H1 (cell line): ENCODE measurements around the gene KRT75. TPM values are rescaled to one million over a fixed set of nuclear protein-coding genes. Genes with fewer than 3 reads are reported as not detected.

Experiments used
- CTCF ChIA-PET: fragments of 300-600 bp; sonication (Branson Sonifier 250); formaldehyde crosslinking; loops from one replicate; lab custom pipeline; 2021; ENCODE audit not compliant: partially characterized antibody; lab: Charles Lee
- POLR2A ChIA-PET: fragments of 300-600 bp; sonication (Branson Sonifier 250); formaldehyde crosslinking; loops from one replicate; lab custom pipeline; 2021; ENCODE audit warnings: inconsistent platforms; ENCODE audit not compliant: partially characterized antibody; lab: Charles Lee
- DNase-seq, 2 experiments: peaks; one replicate each; pipeline versions ENCODE4 v3.0.0 to v3.0.0-alpha.2; 2010 to 2022; ENCODE audit warnings: low spot score in 2 of 2, low read depth in 1 of 2, mixed read lengths in 1 of 2
- FAIRE-seq: peaks from 2 replicates; lab custom pipeline; 2011; peaks lifted over from hg19 to GRCh38; lab: Jason Lieb, UNC
- H2AFZ ChIP-seq: 2 replicates; pipeline ENCODE4 v1.8.1; 2012; ENCODE audit warnings: low read length, inconsistent platforms
- H2AK5ac ChIP-seq: 2 replicates; pipeline ENCODE4 v1.6.1; 2013; ENCODE audit warnings: low read depth, low read length
- H2BK120ac ChIP-seq: replicated peaks from 2 replicates; pipeline ENCODE3; 2013; ENCODE audit warnings: low read depth, low read length, inconsistent platforms
- H2BK12ac ChIP-seq: 2 replicates; pipeline ENCODE4 v1.6.1; 2013; ENCODE audit warnings: low read depth, low read length
- H2BK15ac ChIP-seq: 2 replicates; pipeline ENCODE4 v1.6.1; 2013; ENCODE audit warnings: low read length
- H2BK20ac ChIP-seq: 2 replicates; pipeline ENCODE4 v1.6.1; 2013; ENCODE audit warnings: low read length
- H2BK5ac ChIP-seq: 2 replicates; pipeline ENCODE4 v1.6.1; 2013; ENCODE audit warnings: low read depth, low read length
- H3K14ac ChIP-seq: 2 replicates; pipeline ENCODE4 v1.6.1; 2013; ENCODE audit warnings: inconsistent platforms; ENCODE audit not compliant: insufficient read length
- H3K18ac ChIP-seq: 2 replicates; pipeline ENCODE4 v1.6.1; 2013; ENCODE audit warnings: low read length; ENCODE audit errors: extremely low read depth
- H3K23ac ChIP-seq: 2 replicates; pipeline ENCODE4 v1.6.1; 2013; ENCODE audit warnings: inconsistent platforms; ENCODE audit not compliant: insufficient read length
- H3K23me2 ChIP-seq: 2 replicates; pipeline ENCODE4 v1.6.1; 2013; ENCODE audit warnings: low read depth, low read length
- H3K27ac ChIP-seq: 2 replicates; pipeline ENCODE4 v1.6.1; 2011; ENCODE audit warnings: low read depth, low read length, inconsistent platforms
- H3K27me3 ChIP-seq, 4 experiments: replicated peaks in 1 of 4; 1 replicate in 1 of 4; 2 replicates in 3 of 4; pipeline versions ENCODE4 v1.6.1 to v1.8.1; 2011 to 2013; ENCODE audit warnings: low read length in 3 of 4, mild to moderate bottlenecking in 3 of 4, inconsistent platforms in 2 of 4, mixed read lengths in 2 of 4, moderate library complexity in 1 of 4; ENCODE audit not compliant: control insufficient read depth in 3 of 4, insufficient read depth in 3 of 4; ENCODE audit errors: extremely low read depth in 1 of 4
- H3K36me3 ChIP-seq, 4 experiments: 2 replicates each; pipeline versions ENCODE4 v1.6.1 to v1.8.1; 2011 to 2013; ENCODE audit warnings: mild to moderate bottlenecking in 4 of 4, low read length in 3 of 4, moderate library complexity in 2 of 4, control low read depth in 1 of 4, inconsistent platforms in 1 of 4; ENCODE audit not compliant: insufficient read depth in 4 of 4, control insufficient read depth in 2 of 4
- H3K4ac ChIP-seq: replicated peaks from 2 replicates; pipeline ENCODE3; 2013; ENCODE audit warnings: low read length, low read depth, mixed read lengths, inconsistent platforms; ENCODE audit not compliant: insufficient read length
- H3K4me1 ChIP-seq, 4 experiments: replicated peaks in 1 of 4; 1 replicate in 1 of 4; 2 replicates in 3 of 4; pipeline versions ENCODE4 v1.6.1 to v1.8.1; 2011 to 2013; ENCODE audit warnings: low read length in 3 of 4, inconsistent platforms in 2 of 4, mixed read lengths in 1 of 4; ENCODE audit not compliant: insufficient read depth in 4 of 4, control insufficient read depth in 3 of 4
- H3K4me2 ChIP-seq, 2 experiments: 2 replicates each; pipeline versions ENCODE4 v1.6.1 to v1.8.1; 2011 to 2013; ENCODE audit warnings: low read depth in 2 of 2, low read length in 2 of 2, control low read depth in 1 of 2, inconsistent platforms in 1 of 2, mild to moderate bottlenecking in 1 of 2; ENCODE audit not compliant: insufficient read depth in 1 of 2
- H3K4me3 ChIP-seq, 4 experiments: fragments of 200-600, 300-600 bp in 1 of 4; sonication (generic), shearing (Covaris generic), sonication (Bioruptor Twin) in 1 of 4; 2 replicates each; pipeline versions ENCODE4 v1.5.1 to v1.8.1; 2011 to 2016; ENCODE audit warnings: low read length in 4 of 4, low read depth in 3 of 4, control low read depth in 2 of 4, inconsistent platforms in 2 of 4, mild to moderate bottlenecking in 2 of 4, mixed read lengths in 1 of 4, moderate library complexity in 1 of 4; ENCODE audit not compliant: insufficient read depth in 2 of 4; ENCODE audit errors: extremely low read depth in 1 of 4
- H3K56ac ChIP-seq: replicated peaks from 2 replicates; pipeline ENCODE3; 2013; ENCODE audit warnings: low read depth, mild to moderate bottlenecking, mixed read lengths, low read length, inconsistent platforms; ENCODE audit not compliant: insufficient read length
- H3K79me1 ChIP-seq: 2 replicates; pipeline ENCODE4 v1.6.1; 2013; ENCODE audit warnings: low read depth, low read length, control low read depth
- H3K79me2 ChIP-seq, 2 experiments: 2 replicates each; pipeline versions ENCODE4 v1.6.1 to v1.8.1; 2012 to 2013; ENCODE audit warnings: low read length in 2 of 2, mild to moderate bottlenecking in 2 of 2, inconsistent platforms in 1 of 2; ENCODE audit not compliant: insufficient read depth in 2 of 2, control insufficient read depth in 1 of 2
- H3K9ac ChIP-seq, 4 experiments: replicated peaks in 1 of 4; 1 replicate in 1 of 4; 2 replicates in 3 of 4; pipeline versions ENCODE4 v1.6.1 to v1.8.1; 2011 to 2013; ENCODE audit warnings: low read depth in 3 of 4, low read length in 3 of 4, control low read depth in 2 of 4, mild to moderate bottlenecking in 2 of 4, moderate library complexity in 2 of 4, inconsistent platforms in 1 of 4; ENCODE audit errors: extremely low read depth in 1 of 4
- H3K9me3 ChIP-seq, 2 experiments: 2 replicates each; pipeline versions ENCODE4 v1.6.1 to v1.8.1; 2012 to 2013; ENCODE audit warnings: mild to moderate bottlenecking in 2 of 2, moderate library complexity in 2 of 2, control low read depth in 1 of 2, inconsistent platforms in 1 of 2, low read depth in 1 of 2, low read length in 1 of 2, mixed read lengths in 1 of 2; ENCODE audit not compliant: insufficient read depth in 2 of 2
- H4K20me1 ChIP-seq, 2 experiments: replicated peaks in 1 of 2; 2 replicates each; pipeline versions ENCODE3 to v1.8.1; 2011 to 2013; ENCODE audit warnings: inconsistent platforms in 2 of 2, low read length in 2 of 2, mild to moderate bottlenecking in 1 of 2; ENCODE audit not compliant: insufficient read depth in 2 of 2, control insufficient read depth in 1 of 2
- H4K5ac ChIP-seq: 2 replicates; pipeline ENCODE4 v1.6.1; 2013; ENCODE audit warnings: low read length, low read depth, mixed read lengths, inconsistent platforms; ENCODE audit not compliant: insufficient read length
- H4K8ac ChIP-seq: 2 replicates; pipeline ENCODE4 v1.8.0; 2013; ENCODE audit warnings: mild to moderate bottlenecking, moderate library complexity, low read length, inconsistent platforms; ENCODE audit not compliant: insufficient read depth; ENCODE audit errors: extremely low read depth
- H4K91ac ChIP-seq: replicated peaks from 2 replicates; pipeline ENCODE3; 2013; ENCODE audit warnings: low read length, mixed read lengths, inconsistent platforms; ENCODE audit not compliant: insufficient read length
- CBX8 ChIP-seq: fragments of 300-800, 300-1000 bp; sonication (generic); IDR thresholded peaks from 2 replicates; pipeline ENCODE4 v1.7.1; 2016; ENCODE audit warnings: low read depth, low read length, borderline replicate concordance
- CEBPB ChIP-seq: IDR thresholded peaks from 2 replicates; pipeline ENCODE4 v1.6.1; 2012; ENCODE audit warnings: low read depth, low read length
- CHD1 ChIP-seq: IDR thresholded peaks from 2 replicates; pipeline ENCODE4 v1.6.1; 2012; ENCODE audit warnings: low read depth, low read length, improper control_type of control experiment
- CTBP2 ChIP-seq: IDR thresholded peaks from 2 replicates; pipeline ENCODE4 v1.7.0; 2011; ENCODE audit warnings: borderline replicate concordance, mild to moderate bottlenecking, moderate library complexity, mixed read lengths, low read length; ENCODE audit not compliant: insufficient read depth, insufficient read length
- EGR1 ChIP-seq: IDR thresholded peaks from 2 replicates; pipeline ENCODE4 v1.6.1; 2011; ENCODE audit warnings: low read depth, low read length, borderline replicate concordance
- SP2 ChIP-seq: IDR thresholded peaks from 2 replicates; pipeline ENCODE4 v1.6.1; 2012; ENCODE audit warnings: mild to moderate bottlenecking, low read length, inconsistent platforms
- TAF7 ChIP-seq: optimal IDR thresholded peaks from 2 replicates; pipeline ENCODE3; 2011; ENCODE audit warnings: low read depth, mild to moderate bottlenecking, inconsistent platforms, low read length, moderate library complexity, borderline replicate concordance
- TEAD4 ChIP-seq: IDR thresholded peaks from 2 replicates; pipeline ENCODE4 v1.6.1; 2012; ENCODE audit warnings: low read depth, low read length, inconsistent platforms, mixed read lengths
- WGBS, 2 experiments: shearing (Covaris generic) in 1 of 2; methylation state at CpG; one replicate each; pipeline versions ENCODE4 v1.1.6 to v1.1.7; 2013 to 2015; ENCODE audit warnings: low lambda C conversion rate in 2 of 2, mixed read lengths in 2 of 2, inconsistent platforms in 1 of 2, low coverage in 1 of 2, missing lambda C conversion rate in 1 of 2; ENCODE audit not compliant: insufficient replicate concordance in 2 of 2, insufficient coverage in 1 of 2, insufficient read length in 1 of 2; ENCODE audit errors: extremely low coverage in 1 of 2, missing lambda C conversion rate in 1 of 2; 5-methylcytosine and 5-hydroxymethylcytosine counted together
- polyA plus RNA-seq, 7 experiments: library from polyadenylated mRNA; depleted of rRNA in 3 of 7; stranded (reverse) in 5 of 7; unstranded in 2 of 7; fragments of >200 nt in 5 of 7; fragments of 200-250 nt in 2 of 7; gene quantifications; 1 replicate in 5 of 7; 2 replicates in 1 of 7; 4 replicates in 1 of 7; pipeline versions ENCODE4 v1.2.1 to v1.2.3, GENCODE V29; 2011 to 2013; ENCODE audit warnings: missing spikeins in 2 of 7, mixed read lengths in 2 of 7
- total RNA-seq: library from RNA; stranded (reverse); fragmentation: NEBNext Ultra II Directional; extraction: Animal tissue kit (Norgen Biotek cat#: 25700); gene quantifications from 2 replicates; pipeline ENCODE4 v1.2.1, GENCODE V29; 2021
- TF ChIP-seq, protein P1 (sequence below): IDR thresholded peaks from 2 replicates; pipeline ENCODE4 v1.6.1; 2012; ENCODE audit warnings: inconsistent platforms
- TF ChIP-seq, protein P2 (sequence below), 3 experiments: IDR thresholded peaks; 1 replicate in 2 of 3; 2 replicates in 1 of 3; pipeline versions ENCODE4 v1.5.1 to v1.6.1; 2011; ENCODE audit warnings: low read length in 3 of 3, mild to moderate bottlenecking in 3 of 3, inconsistent platforms in 2 of 3, low read depth in 1 of 3, moderate library complexity in 1 of 3; ENCODE audit not compliant: insufficient read depth in 1 of 3; ENCODE audit errors: control extremely low read depth in 1 of 3

The KRT75 gene
- total and polyA plus RNA-seq, 2 of the 8 experiments (the other 6 are each of a cell fraction or from before 2014, with no cell fraction given): not detected

DNA sequence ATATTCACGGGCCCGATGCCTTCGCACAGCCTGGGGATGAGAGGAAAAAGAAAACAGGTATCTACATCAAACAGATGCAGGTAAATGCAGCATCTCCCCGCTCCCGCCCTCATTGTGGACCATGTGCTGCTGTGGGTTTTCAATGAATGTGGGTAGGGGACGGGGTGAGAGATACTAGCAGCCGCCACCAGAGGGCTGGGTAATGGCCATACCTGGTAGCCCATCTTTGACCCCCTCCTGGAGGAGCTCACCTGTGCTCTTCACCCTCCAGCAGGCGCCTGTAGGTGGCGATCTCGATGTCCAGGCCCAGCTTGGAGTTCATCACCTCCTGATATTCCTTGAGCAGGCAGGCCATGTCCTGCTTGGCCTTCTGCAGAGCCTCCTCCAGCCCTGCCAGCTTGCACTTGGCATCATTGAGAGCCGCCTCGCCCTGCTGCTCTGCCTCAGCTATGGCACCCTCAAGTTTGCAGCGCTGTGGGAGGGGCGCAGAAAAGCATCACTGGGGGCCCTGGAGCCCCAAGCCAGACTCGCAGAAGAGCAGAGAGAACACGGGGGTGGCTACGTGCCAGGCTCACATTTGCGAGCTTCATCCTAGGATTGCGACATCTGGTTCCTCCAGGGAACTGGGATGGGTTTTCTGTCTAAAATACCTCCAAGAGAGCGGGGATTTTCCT, 38.3 kb downstream of the KRT75 start:
- H3K4me3 ChIP-seq: no peak overlapping the region
- no peak overlapping the region for H3K18ac ChIP-seq
- no peaks in the 10 kb centered on the region for H3K9me3 ChIP-seq
- H2BK120ac ChIP-seq: no peak overlapping the region
- no peak overlapping the region for H2BK15ac ChIP-seq
- no peak overlapping the region for H2AK5ac ChIP-seq
- no peak overlapping the region for H4K91ac ChIP-seq
- H4K20me1 ChIP-seq: no peaks in the 10 kb centered on the region
- DNase-seq (peak; percentile 81 to 87), FAIRE-seq (peak; percentile 74)
- H2BK20ac ChIP-seq: no peak overlapping the region
- H3K27me3 ChIP-seq: peaks cover 0 to 4% (median 0%) of the 10 kb centered on the region in 4 experiments; a peak in 2 of 7 replicates
- no peak overlapping the region for H2AFZ ChIP-seq
- no peak overlapping the region; the same call in 1 of the 2 replicates for H2BK5ac ChIP-seq
- no peak overlapping the region for H4K5ac ChIP-seq
- no peaks in the 10 kb centered on the region for H3K36me3 ChIP-seq
- POLR2A ChIA-PET: no interaction called here
- H3K23me2 ChIP-seq: peaks cover 3% of the 10 kb centered on the region; the same call in 1 of the 2 replicates
- no peak overlapping the region for H3K4me2 ChIP-seq
- H4K8ac ChIP-seq: no peak overlapping the region
- no peak overlapping the region for H3K23ac ChIP-seq
- H3K79me1 ChIP-seq: no peaks in the 10 kb centered on the region
- H2BK12ac ChIP-seq: no peak overlapping the region
- no peak overlapping the region for H3K27ac ChIP-seq
- no peak overlapping the region for H3K56ac ChIP-seq
- H3K4me1 ChIP-seq: no peaks in the 10 kb centered on the region; a peak in 1 of 7 replicates
- no peak overlapping the region for H3K4ac ChIP-seq
- CTCF ChIA-PET: interaction anchor here (0.6 to 11.3 kb wide), 101 partner anchors 9 to 585 kb away, joined by 3 to 112 read pairs (median 5); partner anchors contain the start of genes KRT1, KRT3, KRT5 and KRT6A
- H3K14ac ChIP-seq: no peak overlapping the region
- H3K79me2 ChIP-seq: no peaks in the 10 kb centered on the region
- H3K9ac ChIP-seq: no peak overlapping the region
- WGBS, 2 experiments: 61% methylated on average over 20 of the region's 20 CpGs; no CpG with 5 or more reads in 1 of the 2 experiments
- TF ChIP-seq, protein P1, sequence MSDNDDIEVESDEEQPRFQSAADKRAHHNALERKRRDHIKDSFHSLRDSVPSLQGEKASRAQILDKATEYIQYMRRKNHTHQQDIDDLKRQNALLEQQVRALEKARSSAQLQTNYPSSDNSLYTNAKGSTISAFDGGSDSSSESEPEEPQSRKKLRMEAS: peak; percentile 88
- TF ChIP-seq CEBPB: peak; percentile 69
- TF ChIP-seq TAF7: peak; percentile 32
- no peak for TF ChIP-seq EGR1
- TF ChIP-seq CTBP2: no peak
- TF ChIP-seq TEAD4: no peak
- TF ChIP-seq CBX8: no peak
- no peak for TF ChIP-seq CHD1
- TF ChIP-seq, protein P2, sequence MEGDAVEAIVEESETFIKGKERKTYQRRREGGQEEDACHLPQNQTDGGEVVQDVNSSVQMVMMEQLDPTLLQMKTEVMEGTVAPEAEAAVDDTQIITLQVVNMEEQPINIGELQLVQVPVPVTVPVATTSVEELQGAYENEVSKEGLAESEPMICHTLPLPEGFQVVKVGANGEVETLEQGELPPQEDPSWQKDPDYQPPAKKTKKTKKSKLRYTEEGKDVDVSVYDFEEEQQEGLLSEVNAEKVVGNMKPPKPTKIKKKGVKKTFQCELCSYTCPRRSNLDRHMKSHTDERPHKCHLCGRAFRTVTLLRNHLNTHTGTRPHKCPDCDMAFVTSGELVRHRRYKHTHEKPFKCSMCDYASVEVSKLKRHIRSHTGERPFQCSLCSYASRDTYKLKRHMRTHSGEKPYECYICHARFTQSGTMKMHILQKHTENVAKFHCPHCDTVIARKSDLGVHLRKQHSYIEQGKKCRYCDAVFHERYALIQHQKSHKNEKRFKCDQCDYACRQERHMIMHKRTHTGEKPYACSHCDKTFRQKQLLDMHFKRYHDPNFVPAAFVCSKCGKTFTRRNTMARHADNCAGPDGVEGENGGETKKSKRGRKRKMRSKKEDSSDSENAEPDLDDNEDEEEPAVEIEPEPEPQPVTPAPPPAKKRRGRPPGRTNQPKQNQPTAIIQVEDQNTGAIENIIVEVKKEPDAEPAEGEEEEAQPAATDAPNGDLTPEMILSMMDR (IDR thresholded peaks at IDR 0.05; ENCODE audit: control extremely low read depth in 1 of 3, insufficient read depth in 1 of 3, low read depth in 1 of 3, low read length in 3 of 3): peak; percentile 81 to 99 (median 98)
- TF ChIP-seq SP2: no peak
